ENCODE results near the gene TXNDC16. TPM values are rescaled to one million over a fixed set of nuclear protein-coding genes. Genes with fewer than 3 reads are reported as not detected.

Gene TXNDC16
- total RNA-seq, 1 experiment from 2014 or later, result 13.2 TPM

- Histone ChIP-seq H2BK15ac (ENCODE audit: low read depth, low read length) (no peak overlapping the region), H3K4ac (ENCODE audit: low read depth, low read length) (no peak overlapping the region), H4K20me1 (ENCODE audit: control insufficient read depth, insufficient read depth, insufficient read length) (no peaks in the 10 kb centered on the region), H4K8ac (replicated peaks; ENCODE audit: insufficient read length, low read depth, low read length) (no peak overlapping the region), H2AFZ (ENCODE audit: low read length) (no peak overlapping the region), H3K23ac (ENCODE audit: insufficient read length, low read depth, low read length) (no peak overlapping the region), H4K91ac (ENCODE audit: insufficient read length, low read depth, low read length) (no peak overlapping the region), H3K9ac (ENCODE audit: extremely low read depth, insufficient read length, low read length) (no peak overlapping the region), H2BK5ac (ENCODE audit: insufficient read length, low read length) (no peak overlapping the region), H3K79me2 (ENCODE audit: insufficient read depth, low read length) (no peaks in the 10 kb centered on the region), H3K18ac (ENCODE audit: insufficient read length, low read depth, low read length) (no peak overlapping the region), H3K27me3 (ENCODE audit: insufficient read depth, low read length) (no peaks in the 10 kb centered on the region), H2BK20ac (ENCODE audit: low read depth, low read length, poor library complexity, severe bottlenecking) (no peak overlapping the region), H4K5ac (ENCODE audit: insufficient read length, low read depth, low read length) (no peak overlapping the region), H3K9me3 (ENCODE audit: control insufficient read depth, low read depth, low read length) (no peaks in the 10 kb centered on the region), H3K4me1 (ENCODE audit: insufficient read depth, low read length) (no peaks in the 10 kb centered on the region), H3K56ac (ENCODE audit: insufficient read length, low read depth, low read length) (no peak overlapping the region), H3T11ph (ENCODE audit: low read length) (no peak overlapping the region), H2BK120ac (ENCODE audit: low read depth, low read length, poor library complexity, severe bottlenecking) (no peak overlapping the region), H3K27ac (ENCODE audit: insufficient read length, low read depth, low read length) (no peak overlapping the region), H3K79me1 (ENCODE audit: insufficient read depth, low read depth, low read length, poor library complexity, severe bottlenecking) (no peaks in the 10 kb centered on the region), H3K23me2 (ENCODE audit: insufficient read length, low read depth, low read length, poor library complexity, severe bottlenecking) (no peaks in the 10 kb centered on the region), H3K14ac (ENCODE audit: insufficient read depth, low read length) (no peak overlapping the region; the same call in 1 of the 2 replicates), H2BK12ac (ENCODE audit: insufficient read length, low read depth, low read length) (no peak overlapping the region), H2AK5ac (ENCODE audit: insufficient read length, low read length) (no peak overlapping the region), H3K4me2 (ENCODE audit: insufficient read depth, insufficient read length, low read length) (no peak overlapping the region)
- Mint-ChIP-seq H3K4me1 (no peaks in the 10 kb centered on the region), H3K27ac (no peak overlapping the region; a peak in 1 of 7 replicates), H3K9me3 (peaks cover 2 to 3% of the 10 kb centered on the region in 2 experiments; a peak in 4 of 5 replicates), H3K27me3 (ENCODE audit: low read depth) (no peaks in the 10 kb centered on the region; the same call in 1 of the 2 replicates), H3K4me3 (no peak overlapping the region), H3K36me3 (ENCODE audit: insufficient read depth in 1 of 3, low read depth in 3 of 3) (peaks cover 0 to 12% (median 7%) of the 10 kb centered on the region in 3 experiments; a peak in 4 of 7 replicates)
- DNase-seq, result no peak
- WGBS (ENCODE audit: extremely low coverage, insufficient read length, low lambda C conversion rate), result no CpG with 5 or more reads among the region's 2 CpGs
- no peak for TF ChIP-seq CTCF (conservative IDR thresholded peaks at IDR 0.05)
Measured at GRCh38 chr14:52563120-52563519, 10.8 kb upstream of the TXNDC16 start.

Measured in H9 (cell line).